NB4 (cell line): ENCODE data around the gene HCFC2.

Experiments
- CTCF ChIP-seq: IDR thresholded peaks from one replicate; pipeline ENCODE4 v1.5.1; 2012; ENCODE audit warnings: low read depth, low read length
- MAX ChIP-seq: IDR thresholded peaks from 2 replicates; pipeline ENCODE4 v1.6.1; 2011; ENCODE audit warnings: low read depth, low read length
- MYC ChIP-seq: IDR thresholded peaks from 2 replicates; pipeline ENCODE4 v1.6.1; 2011; ENCODE audit warnings: low read depth, low read length
- POLR2A ChIP-seq: IDR thresholded peaks from 2 replicates; pipeline ENCODE4 v1.6.1; 2011; ENCODE audit warnings: mild to moderate bottlenecking; ENCODE audit not compliant: insufficient read length; ENCODE audit errors: extremely low read depth

GRCh38 chr12:104142543-104142942 lies 78.2 kb downstream of the HCFC2 start:
- TF ChIP-seq CTCF (no peak), MAX (no peak), POLR2A (no peak), MYC (no peak)
